Measurements from ENCODE around the gene NKG7. TPM values are rescaled to one million over a fixed set of nuclear protein-coding genes. Genes with fewer than 3 reads are reported as not detected.

NKG7 gene
- total RNA-seq, 2 experiments from 2014 or later = 6.2 to 7.2 TPM

DNA sequence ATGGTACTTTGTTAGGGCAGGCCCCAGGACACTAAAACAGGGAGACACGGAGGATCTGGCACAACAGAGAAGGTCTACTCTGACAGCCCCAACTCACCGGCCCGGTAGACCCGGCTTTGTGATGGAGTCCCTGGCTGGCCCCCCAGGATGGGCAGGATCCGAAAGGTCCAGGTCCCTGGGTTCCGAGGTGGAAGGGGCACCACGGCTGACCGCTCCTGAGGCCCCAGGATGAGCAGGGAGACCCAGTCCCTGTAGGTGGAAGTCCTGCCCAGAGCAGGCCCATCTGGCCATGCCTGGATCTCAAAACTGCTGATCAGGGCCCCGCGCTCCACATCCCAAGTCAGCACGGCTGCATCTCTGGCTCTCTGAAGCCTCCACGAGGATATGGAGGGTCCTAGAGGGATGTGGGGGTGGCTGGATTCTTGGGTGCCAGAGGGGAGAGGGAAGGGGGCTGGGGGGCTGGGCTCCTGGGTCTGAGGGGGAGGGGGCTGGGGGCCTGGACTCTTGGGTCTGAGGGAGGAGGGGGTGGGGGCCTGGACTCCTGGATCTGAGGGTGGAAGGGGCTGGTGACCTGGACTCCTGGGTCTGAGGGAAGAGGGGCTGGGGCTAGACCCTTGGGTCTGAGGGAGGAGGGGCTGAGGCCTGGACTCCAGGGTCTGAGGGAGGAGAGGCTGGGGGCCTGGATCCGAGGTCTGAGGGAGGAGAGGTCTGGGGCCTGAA lies 35.2 kb downstream of the NKG7 start:
- intact Hi-C loops (cut with DNase I, micrococcal nuclease) = no loop called here
- Histone ChIP-seq H3K27me3 (ENCODE audit: control insufficient read depth in 1 of 2, insufficient read depth in 2 of 2, low read length in 2 of 2) (no peaks in the 10 kb centered on the region), H3K9me3 (ENCODE audit: control insufficient read depth in 1 of 2, insufficient read depth in 1 of 2, low read length in 2 of 2) (no peaks in the 10 kb centered on the region), H3K4me3 (ENCODE audit: low read length) (no peak overlapping the region), H3K27ac (ENCODE audit: low read depth in 1 of 2, low read length in 2 of 2) (no peak overlapping the region), H3K4me1 (ENCODE audit: insufficient read depth, low read length) (peaks cover 23% of the 10 kb centered on the region), H3K36me3 (ENCODE audit: insufficient read depth, low read length) (no peaks in the 10 kb centered on the region)
- ATAC-seq (ENCODE audit: poor library complexity) = no peak
- Mint-ChIP-seq H3K9me3 (no peaks in the 10 kb centered on the region), H3K27me3 (no peaks in the 10 kb centered on the region), H3K4me3 (no peak overlapping the region), H3K36me3 (ENCODE audit: low read depth) (no peaks in the 10 kb centered on the region), H3K4me1 (ENCODE audit: low read depth) (peaks cover 23% of the 10 kb centered on the region), H3K27ac (no peak overlapping the region)
- ChIA-PET CTCF (interaction anchor here (0.9 kb wide), 1 partner anchor 12 kb away, joined by 4 read pairs; no protein-coding TSS in a partner anchor), POLR2A (no interaction called here)
- TF ChIP-seq, protein P1, sequence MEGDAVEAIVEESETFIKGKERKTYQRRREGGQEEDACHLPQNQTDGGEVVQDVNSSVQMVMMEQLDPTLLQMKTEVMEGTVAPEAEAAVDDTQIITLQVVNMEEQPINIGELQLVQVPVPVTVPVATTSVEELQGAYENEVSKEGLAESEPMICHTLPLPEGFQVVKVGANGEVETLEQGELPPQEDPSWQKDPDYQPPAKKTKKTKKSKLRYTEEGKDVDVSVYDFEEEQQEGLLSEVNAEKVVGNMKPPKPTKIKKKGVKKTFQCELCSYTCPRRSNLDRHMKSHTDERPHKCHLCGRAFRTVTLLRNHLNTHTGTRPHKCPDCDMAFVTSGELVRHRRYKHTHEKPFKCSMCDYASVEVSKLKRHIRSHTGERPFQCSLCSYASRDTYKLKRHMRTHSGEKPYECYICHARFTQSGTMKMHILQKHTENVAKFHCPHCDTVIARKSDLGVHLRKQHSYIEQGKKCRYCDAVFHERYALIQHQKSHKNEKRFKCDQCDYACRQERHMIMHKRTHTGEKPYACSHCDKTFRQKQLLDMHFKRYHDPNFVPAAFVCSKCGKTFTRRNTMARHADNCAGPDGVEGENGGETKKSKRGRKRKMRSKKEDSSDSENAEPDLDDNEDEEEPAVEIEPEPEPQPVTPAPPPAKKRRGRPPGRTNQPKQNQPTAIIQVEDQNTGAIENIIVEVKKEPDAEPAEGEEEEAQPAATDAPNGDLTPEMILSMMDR (IDR thresholded peaks at IDR 0.05) = no peak
- no peak for DNase-seq

DNA sequence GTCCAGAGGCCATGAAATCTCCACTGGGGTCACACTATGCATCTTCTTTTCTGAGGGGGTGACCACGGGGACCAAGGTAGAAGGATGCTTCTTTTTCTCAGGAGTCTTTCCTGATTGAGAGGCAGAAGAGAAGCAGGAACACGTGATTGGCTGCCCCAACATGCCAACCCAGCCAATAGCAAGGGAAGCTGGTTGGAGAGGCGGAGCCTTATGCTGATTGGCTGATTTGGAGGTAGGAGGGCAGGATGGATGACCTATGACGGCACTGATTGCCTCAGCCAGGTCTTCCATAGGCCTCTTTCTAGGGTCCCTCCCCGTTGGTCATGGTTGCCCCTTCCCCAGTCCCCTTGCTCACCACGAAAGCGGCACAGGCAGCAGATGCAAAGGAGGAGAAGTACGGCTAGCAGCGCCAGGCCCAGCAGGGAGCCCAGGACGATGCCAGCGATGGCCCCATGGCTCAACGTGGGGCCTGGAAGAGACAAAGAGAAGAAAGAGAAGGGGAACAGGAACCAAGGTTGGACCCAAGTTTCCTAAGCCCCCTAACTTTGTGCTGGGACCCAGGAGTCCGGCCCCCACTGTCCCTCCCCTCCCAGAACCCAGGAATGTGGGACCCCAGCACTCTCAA lies 38.5 kb downstream of the NKG7 start:
- no peak for ATAC-seq (ENCODE audit: poor library complexity)

DNA sequence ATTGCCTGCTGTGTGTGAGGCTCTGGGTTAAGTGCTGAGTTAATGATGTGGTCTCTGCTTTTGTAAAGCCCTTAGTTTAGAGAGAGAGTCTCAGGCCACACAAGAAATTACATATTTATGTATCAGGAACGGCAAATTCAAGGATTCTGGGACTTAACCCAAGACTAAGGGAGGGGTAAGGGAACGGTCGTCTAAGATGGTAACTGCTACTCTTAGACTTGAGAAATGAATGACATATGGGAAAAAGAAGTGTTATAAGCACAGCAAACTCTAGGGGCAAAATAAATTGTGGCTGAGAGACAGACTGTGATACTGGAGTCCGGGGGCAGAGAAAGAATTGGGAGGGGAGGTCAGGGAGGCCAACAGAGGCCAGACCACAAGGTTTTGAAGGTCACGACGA lies 40.7 kb downstream of the NKG7 start:
- peaks cover 0 to 21% of the 10 kb centered on the region in 2 experiments for H3K9me3 ChIP-seq (ENCODE audit: control insufficient read depth in 1 of 2, insufficient read depth in 1 of 2, low read length in 2 of 2)
- H3K27ac Mint-ChIP-seq = no peak overlapping the region
- H3K36me3 Mint-ChIP-seq (ENCODE audit: low read depth) = no peaks in the 10 kb centered on the region
- DNase-seq (no peak), ATAC-seq (ENCODE audit: poor library complexity) (no peak)
- H3K4me3 ChIP-seq (ENCODE audit: low read length) = no peak overlapping the region
- no peaks in the 10 kb centered on the region for H3K9me3 Mint-ChIP-seq
- H3K4me3 Mint-ChIP-seq = no peak overlapping the region
- H3K27me3 Mint-ChIP-seq = peaks cover 47% of the 10 kb centered on the region
- ChIA-PET POLR2A (no interaction called here), CTCF (no interaction called here)
- H3K4me1 Mint-ChIP-seq (ENCODE audit: low read depth) = no peaks in the 10 kb centered on the region
- H3K36me3 ChIP-seq (ENCODE audit: insufficient read depth, low read length) = no peaks in the 10 kb centered on the region
- no peak overlapping the region for H3K27ac ChIP-seq (ENCODE audit: low read depth in 1 of 2, low read length in 2 of 2)
- peaks cover 33 to 35% of the 10 kb centered on the region in 2 experiments for H3K27me3 ChIP-seq (ENCODE audit: control insufficient read depth in 1 of 2, insufficient read depth in 2 of 2, low read length in 2 of 2)
- intact Hi-C loops (cut with DNase I, micrococcal nuclease) = no loop called here
- peaks cover 13% of the 10 kb centered on the region for H3K4me1 ChIP-seq (ENCODE audit: insufficient read depth, low read length)
- TF ChIP-seq, protein P1 (IDR thresholded peaks at IDR 0.05) = no peak

More for the DNA sequence above, 38.5 kb downstream of the NKG7 start:
- Mint-ChIP-seq H3K27me3 (peaks cover 26% of the 10 kb centered on the region), H3K4me3 (no peak overlapping the region), H3K27ac (no peak overlapping the region), H3K9me3 (no peaks in the 10 kb centered on the region), H3K36me3 (ENCODE audit: low read depth) (no peaks in the 10 kb centered on the region), H3K4me1 (ENCODE audit: low read depth) (peaks cover 6% of the 10 kb centered on the region)
- ChIA-PET POLR2A (interaction anchor here (0.7 kb wide), 1 partner anchor 990 kb away, joined by 3 read pairs; no protein-coding TSS in a partner anchor), CTCF (no interaction called here)
- Histone ChIP-seq H3K4me1 (ENCODE audit: insufficient read depth, low read length) (peaks cover 8% of the 10 kb centered on the region), H3K36me3 (ENCODE audit: insufficient read depth, low read length) (no peaks in the 10 kb centered on the region), H3K27ac (ENCODE audit: low read depth in 1 of 2, low read length in 2 of 2) (no peak overlapping the region), H3K4me3 (ENCODE audit: low read length) (no peak overlapping the region), H3K27me3 (ENCODE audit: control insufficient read depth in 1 of 2, insufficient read depth in 2 of 2, low read length in 2 of 2) (peaks cover 11 to 15% of the 10 kb centered on the region in 2 experiments), H3K9me3 (ENCODE audit: control insufficient read depth in 1 of 2, insufficient read depth in 1 of 2, low read length in 2 of 2) (peaks cover 0 to 3% of the 10 kb centered on the region in 2 experiments)
- intact Hi-C loops (cut with DNase I, micrococcal nuclease) = no loop called here
- TF ChIP-seq, protein P1 (IDR thresholded peaks at IDR 0.05) = no peak
- DNase-seq = no peak
